Right atrium auricular region (tissue), 2 donors: ENCODE data around the gene LRWD1. TPM values are rescaled to one million over a fixed set of nuclear protein-coding genes. Genes with fewer than 3 reads are reported as not detected.

Experiments
- DNase-seq: peaks from one replicate; pipeline ENCODE4 v3.0.0-alpha.2; 2019; ENCODE audit warnings: low spot score
- H3K27ac ChIP-seq, 2 donors: fragments of 200-600 bp; sonication (generic); 1 replicate in 1 of 2; 2 replicates in 1 of 2; pipeline ENCODE4 v1.5.1; 2016 to 2019
- H3K27me3 ChIP-seq, 2 donors: fragments of 200-600 bp; sonication (generic); one replicate each; pipeline versions ENCODE4 v1.5.1 to v1.6.0; 2017 to 2019
- H3K36me3 ChIP-seq: fragments of 200-600 bp; sonication (generic); one replicate; pipeline ENCODE4 v1.5.1; 2016
- H3K4me1 ChIP-seq, 2 donors: fragments of 200-600 bp; sonication (generic); one replicate each; pipeline versions ENCODE4 v1.5.1 to v1.6.0; 2017 to 2019
- H3K4me3 ChIP-seq, 2 donors: fragments of 200-600 bp; sonication (generic); 1 replicate in 1 of 2; 2 replicates in 1 of 2; pipeline ENCODE4 v1.5.1; 2017 to 2019; ENCODE audit warnings: mild to moderate bottlenecking in 1 of 2, moderate library complexity in 1 of 2
- H3K9me3 ChIP-seq, 2 donors: fragments of 200-600 bp; sonication (generic); one replicate each; pipeline ENCODE4 v1.5.1; 2019
- total RNA-seq, 2 donors: library from RNA; depleted of rRNA; stranded (reverse); fragments of >200 nt; gene quantifications; one replicate each; pipeline ENCODE4 v1.1.0, GENCODE V29; 2016
- TF ChIP-seq, protein P1 (sequence below), 2 donors: fragments of 200-600 bp; sonication (generic); IDR thresholded peaks; one replicate each; pipeline ENCODE4 v1.5.1; 2019; ENCODE audit warnings: antibody characterized with exemption in 2 of 2

Gene LRWD1
- total RNA-seq, 2 donors from 2014 or later: 9.8 to 13.7 TPM

DNA sequence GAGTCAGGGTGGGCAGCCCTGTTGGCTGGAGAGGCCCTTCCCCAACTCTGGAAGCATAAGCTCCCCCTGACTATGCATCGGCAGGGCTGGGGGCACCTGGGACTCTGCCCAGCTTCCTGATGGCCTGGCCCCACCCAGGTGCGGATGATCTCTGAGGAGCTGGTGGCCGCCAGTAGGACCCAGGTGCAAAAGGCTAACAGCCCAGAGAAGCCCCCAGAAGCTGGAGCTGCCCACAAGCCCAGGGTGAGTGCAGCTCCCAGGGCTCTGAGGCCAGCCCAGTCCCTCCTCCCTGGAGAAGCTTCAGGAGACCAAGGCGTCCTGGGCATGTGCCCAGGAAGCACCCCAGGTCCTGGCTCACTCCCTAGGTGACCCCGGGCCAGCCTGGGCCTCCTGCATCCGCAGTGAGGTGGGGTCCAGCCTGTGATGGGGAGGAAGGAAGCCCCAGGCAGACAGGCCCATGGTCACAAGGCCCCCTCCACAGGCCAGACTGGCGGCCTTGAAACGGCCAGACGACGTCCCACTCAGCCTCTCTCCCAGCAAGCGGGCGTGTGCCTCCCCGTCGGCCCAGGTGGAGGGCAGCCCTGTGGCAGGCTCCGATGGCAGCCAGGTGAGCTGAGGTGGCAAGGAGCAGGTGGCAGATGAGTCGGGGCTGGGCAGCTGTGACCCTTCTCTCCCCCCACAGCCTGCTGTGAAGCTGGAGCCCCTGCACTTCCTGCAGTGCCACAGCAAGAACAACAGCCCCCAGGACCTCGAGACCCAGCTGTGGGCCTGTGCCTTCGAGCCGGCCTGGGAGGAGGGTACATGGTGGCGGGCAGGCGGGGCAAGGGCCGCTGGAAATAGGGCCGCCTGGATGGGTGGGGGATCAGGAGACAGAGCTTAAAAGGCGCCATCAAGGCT lies 3.0 kb downstream of the LRWD1 start:
- Histone ChIP-seq H3K36me3 (peaks cover 9% of the 10 kb centered on the region), H3K4me3 (no peak overlapping the region)
- no peak for DNase-seq

DNA sequence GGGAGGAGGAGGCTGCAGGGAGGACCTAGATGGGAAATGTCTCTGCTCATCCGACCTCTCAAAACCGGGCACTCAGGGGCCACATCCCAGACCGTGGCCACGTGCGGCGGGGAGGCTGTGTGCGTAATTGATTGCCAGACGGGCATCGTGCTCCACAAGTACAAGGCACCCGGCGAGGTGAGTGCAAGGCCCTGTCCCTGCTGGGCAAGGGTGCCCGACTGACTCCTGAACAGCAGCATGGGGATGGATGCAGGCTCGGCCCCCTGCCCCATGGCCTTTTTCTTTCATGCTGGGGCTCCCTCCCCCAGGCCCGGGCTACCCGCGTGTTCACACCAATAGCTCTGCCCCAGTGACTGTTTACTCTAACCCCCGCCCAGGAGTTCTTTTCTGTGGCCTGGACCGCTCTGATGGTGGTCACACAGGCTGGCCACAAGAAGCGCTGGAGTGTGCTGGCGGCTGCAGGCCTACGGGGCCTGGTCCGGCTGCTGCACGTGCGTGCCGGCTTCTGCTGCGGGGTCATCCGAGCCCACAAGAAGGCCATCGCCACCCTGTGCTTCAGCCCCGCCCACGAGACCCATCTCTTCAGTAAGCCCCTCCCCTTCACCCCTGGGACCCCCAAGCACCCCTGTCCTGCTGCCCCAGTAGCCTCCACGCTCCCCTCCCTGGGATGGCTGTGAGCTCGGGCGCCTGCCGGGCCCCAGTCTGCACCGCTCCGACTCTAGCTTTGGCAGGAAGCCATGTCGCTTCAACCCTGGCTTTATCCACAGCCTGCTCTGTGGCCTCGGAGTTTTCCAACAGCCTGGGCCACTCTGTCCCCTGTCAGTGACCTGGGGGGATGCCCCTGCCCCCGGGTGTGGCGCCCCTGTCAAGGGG lies 3.9 kb downstream of the LRWD1 start:
- H3K36me3 ChIP-seq: peaks cover 18% of the 10 kb centered on the region
- DNase-seq: no peak
- peaks cover 0 to 15% of the 10 kb centered on the region in 2 donors for H3K4me1 ChIP-seq
- H3K27me3 ChIP-seq: no peaks in the 10 kb centered on the region
- no peak overlapping the region for H3K27ac ChIP-seq
- no peaks in the 10 kb centered on the region for H3K9me3 ChIP-seq
- H3K4me3 ChIP-seq: no peak overlapping the region
- TF ChIP-seq, protein P1, sequence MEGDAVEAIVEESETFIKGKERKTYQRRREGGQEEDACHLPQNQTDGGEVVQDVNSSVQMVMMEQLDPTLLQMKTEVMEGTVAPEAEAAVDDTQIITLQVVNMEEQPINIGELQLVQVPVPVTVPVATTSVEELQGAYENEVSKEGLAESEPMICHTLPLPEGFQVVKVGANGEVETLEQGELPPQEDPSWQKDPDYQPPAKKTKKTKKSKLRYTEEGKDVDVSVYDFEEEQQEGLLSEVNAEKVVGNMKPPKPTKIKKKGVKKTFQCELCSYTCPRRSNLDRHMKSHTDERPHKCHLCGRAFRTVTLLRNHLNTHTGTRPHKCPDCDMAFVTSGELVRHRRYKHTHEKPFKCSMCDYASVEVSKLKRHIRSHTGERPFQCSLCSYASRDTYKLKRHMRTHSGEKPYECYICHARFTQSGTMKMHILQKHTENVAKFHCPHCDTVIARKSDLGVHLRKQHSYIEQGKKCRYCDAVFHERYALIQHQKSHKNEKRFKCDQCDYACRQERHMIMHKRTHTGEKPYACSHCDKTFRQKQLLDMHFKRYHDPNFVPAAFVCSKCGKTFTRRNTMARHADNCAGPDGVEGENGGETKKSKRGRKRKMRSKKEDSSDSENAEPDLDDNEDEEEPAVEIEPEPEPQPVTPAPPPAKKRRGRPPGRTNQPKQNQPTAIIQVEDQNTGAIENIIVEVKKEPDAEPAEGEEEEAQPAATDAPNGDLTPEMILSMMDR (IDR thresholded peaks at IDR 0.05): no peak

More for the DNA sequence above, 3.0 kb downstream of the LRWD1 start:
- Histone ChIP-seq H3K27me3 (no peaks in the 10 kb centered on the region), H3K27ac (no peak overlapping the region), H3K9me3 (no peaks in the 10 kb centered on the region), H3K4me1 (peaks cover 0 to 17% of the 10 kb centered on the region in 2 donors)
- TF ChIP-seq, protein P1 (IDR thresholded peaks at IDR 0.05): no peak

DNA sequence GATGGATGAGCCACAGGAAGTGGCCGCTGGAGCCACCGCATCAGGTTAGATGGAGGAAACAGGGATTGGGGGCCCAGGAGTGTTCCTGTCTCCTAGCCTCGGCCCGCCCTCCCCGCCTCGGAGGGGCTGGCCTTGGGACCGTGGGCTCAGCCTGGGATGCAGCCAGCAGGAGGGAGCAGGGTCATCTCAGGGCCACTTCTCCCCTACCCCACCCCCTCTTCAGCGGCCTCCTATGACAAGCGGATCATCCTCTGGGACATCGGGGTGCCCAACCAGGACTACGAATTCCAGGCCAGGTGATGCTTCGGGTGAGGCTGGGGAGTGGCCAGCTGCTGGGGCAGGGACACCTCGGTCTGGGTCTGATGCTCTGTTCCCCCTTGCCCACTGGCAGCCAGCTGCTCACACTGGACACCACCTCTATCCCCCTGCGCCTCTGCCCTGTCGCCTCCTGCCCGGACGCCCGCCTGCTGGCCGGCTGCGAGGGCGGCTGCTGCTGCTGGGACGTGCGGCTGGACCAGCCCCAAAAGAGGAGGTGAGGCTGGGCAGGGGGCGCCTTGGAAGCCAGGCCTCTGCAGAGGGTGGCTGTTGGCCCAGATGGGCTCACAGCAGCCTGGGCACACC lies 4.7 kb downstream of the LRWD1 start:
- H3K9me3 ChIP-seq: no peaks in the 10 kb centered on the region
- no peak overlapping the region for H3K27ac ChIP-seq
- no peak for DNase-seq
- H3K36me3 ChIP-seq: peaks cover 18% of the 10 kb centered on the region
- TF ChIP-seq, protein P1 (IDR thresholded peaks at IDR 0.05): no peak
- peaks cover 0 to 10% of the 10 kb centered on the region in 2 donors for H3K4me1 ChIP-seq
- H3K27me3 ChIP-seq: no peaks in the 10 kb centered on the region
- no peak overlapping the region for H3K4me3 ChIP-seq

DNA sequence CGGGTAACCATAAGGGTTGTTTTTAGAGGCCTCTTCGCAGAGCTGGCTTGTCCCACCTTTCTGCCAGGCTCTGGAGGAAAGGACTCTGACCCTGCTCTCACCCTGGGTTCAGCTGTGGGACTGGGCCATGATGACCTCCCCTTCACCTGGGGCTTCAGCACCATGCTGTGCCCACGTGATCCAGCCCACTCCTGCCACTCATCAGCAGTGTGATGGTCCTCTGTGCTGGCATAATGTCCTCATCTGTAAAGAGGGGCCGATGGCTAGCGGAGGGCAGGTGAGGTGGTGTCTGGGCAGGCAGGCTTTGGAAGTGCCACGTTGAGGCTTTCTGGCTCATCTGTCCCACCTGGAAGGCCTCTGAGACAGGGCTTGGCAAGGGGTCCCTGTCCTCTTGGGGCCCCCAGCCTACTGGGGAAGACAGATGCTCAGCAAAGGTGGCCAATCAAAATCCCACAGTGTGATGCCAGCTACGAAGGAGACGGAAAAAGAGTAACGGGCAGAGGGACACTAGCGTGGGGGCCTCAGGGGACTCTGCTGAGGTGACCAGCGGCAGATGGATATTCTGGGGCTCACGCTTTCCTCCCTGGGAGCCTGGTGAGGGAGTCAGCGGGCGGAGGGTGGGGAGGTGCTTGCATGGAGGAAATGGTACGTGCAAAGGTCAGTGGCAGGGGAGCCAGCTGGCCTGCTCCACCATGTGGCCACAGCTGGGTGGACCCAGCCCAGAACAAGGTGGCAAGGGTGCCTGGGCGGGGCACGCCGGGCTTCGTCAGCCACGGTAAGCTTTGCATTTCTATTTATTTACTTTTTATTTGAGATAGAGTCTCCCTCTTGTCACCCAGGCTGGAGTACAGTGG lies 5.4 kb downstream of the LRWD1 start:
- Histone ChIP-seq H3K27ac (no peak overlapping the region), H3K4me1 (peaks cover 0 to 10% of the 10 kb centered on the region in 2 donors), H3K4me3 (no peak overlapping the region), H3K27me3 (no peaks in the 10 kb centered on the region), H3K9me3 (no peaks in the 10 kb centered on the region), H3K36me3 (peaks cover 18% of the 10 kb centered on the region)
- no peak for DNase-seq
- TF ChIP-seq, protein P1 (IDR thresholded peaks at IDR 0.05): no peak

DNA sequence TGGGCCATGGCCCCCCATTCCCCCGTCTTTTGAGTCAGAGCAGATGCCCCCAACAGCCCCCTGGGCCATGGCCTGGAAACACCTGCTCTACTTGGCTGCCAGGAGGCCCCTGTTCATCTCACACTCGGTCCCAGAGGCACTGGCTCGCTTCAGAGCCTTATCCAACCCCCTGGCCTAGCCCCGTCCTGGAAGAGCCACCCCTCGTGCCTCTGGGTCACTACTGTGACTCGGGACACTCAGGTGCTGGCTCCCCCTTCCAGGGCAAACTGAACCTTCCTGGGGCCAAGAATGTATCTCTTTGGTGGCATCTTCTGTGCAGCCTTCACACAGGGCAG lies 7.0 kb downstream of the LRWD1 start:
- TF ChIP-seq, protein P1 (IDR thresholded peaks at IDR 0.05): no peak
- Histone ChIP-seq H3K36me3 (peaks cover 18% of the 10 kb centered on the region), H3K9me3 (no peaks in the 10 kb centered on the region), H3K4me3 (no peak overlapping the region), H3K4me1 (no peaks in the 10 kb centered on the region), H3K27ac (no peak overlapping the region), H3K27me3 (no peaks in the 10 kb centered on the region)
- DNase-seq: no peak
